ENCODE data around the gene NEUROD2.
A peak's percentile ranks its signal among the peaks of the same experiment; 100 is the strongest.
"Not testable (repeated sequence)": the region's sequence is repeated elsewhere in the genome, so short reads cannot be mapped to it uniquely, and the experiment has no call there.

Gene NEUROD2

DNA sequence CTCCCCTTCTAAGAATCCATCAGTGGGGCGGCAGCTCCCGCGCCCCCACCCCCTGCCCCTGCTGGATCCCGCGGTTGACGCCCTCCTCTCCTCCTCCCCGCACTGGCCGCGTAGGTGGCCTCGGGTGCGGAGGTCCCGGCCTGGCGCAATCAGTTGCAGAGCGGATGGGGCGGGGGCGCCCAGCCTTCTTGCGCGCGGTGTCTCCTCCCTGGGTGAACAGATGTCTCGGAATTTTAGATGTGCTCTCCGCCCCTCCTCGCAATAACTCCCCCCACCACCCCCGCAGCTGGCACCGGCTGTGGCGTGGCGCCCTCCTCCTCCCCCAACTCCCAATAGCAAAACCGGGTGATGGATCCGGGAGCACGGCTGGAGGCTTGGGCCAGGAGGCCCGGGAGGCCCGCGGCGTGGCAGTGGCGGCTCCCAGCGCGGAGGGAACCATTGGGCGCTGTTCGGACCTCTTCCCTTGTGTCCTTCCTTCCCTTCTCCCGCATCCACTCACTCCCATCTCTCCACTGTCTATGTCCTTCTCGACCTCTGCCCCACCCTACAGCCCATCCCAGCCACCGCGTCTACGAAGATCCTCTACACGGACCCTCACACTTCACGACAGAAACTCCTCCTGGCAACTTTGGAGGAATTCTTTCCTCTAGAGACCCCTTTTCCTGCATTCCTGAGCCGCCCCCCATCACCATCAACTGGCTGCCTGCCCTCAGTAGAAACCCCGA, 11.0 kb downstream of the NEUROD2 start:
- DNase-seq = no peak

DNA sequence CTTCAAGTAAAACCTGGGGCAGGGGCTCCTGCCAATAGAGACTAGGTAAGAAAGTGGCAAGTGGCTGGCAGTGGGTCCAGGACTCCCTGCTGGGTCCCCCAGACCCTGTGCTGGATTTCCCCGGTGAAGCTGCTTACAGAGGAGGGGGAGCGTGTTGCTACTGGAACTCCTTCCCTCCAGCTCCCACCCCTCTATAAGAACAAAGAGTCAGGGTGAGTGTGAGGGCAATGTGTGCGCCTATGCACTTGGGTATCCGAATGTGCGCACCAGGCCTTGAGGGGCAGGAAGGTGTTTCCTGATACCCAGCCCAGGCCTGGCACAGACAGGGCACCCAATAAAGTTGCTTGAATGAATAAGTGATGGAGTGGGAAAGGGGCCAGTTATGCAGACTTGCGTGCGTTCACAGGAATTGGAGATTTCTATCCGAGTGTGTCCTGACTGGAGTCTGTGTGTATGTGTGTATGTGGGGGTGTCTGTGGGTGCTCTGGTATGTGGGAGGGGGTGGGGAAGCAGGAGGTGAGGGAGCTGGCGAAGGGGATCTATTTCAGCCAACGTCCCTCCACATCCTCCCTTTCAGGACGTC, 11.7 kb downstream of the NEUROD2 start:
- DNase-seq = no peak
- in situ Hi-C loops (cut with HindIII; ENCODE audit: low pct_ligation_motif_present, low pct_unique_long_range_greater_than_20kb, low sequenced_read_pairs) = no loop called here

More for the DNA sequence above, 11.0 kb downstream of the NEUROD2 start:
- in situ Hi-C loops (cut with HindIII; ENCODE audit: low pct_ligation_motif_present, low pct_unique_long_range_greater_than_20kb, low sequenced_read_pairs) = no loop called here

DNA sequence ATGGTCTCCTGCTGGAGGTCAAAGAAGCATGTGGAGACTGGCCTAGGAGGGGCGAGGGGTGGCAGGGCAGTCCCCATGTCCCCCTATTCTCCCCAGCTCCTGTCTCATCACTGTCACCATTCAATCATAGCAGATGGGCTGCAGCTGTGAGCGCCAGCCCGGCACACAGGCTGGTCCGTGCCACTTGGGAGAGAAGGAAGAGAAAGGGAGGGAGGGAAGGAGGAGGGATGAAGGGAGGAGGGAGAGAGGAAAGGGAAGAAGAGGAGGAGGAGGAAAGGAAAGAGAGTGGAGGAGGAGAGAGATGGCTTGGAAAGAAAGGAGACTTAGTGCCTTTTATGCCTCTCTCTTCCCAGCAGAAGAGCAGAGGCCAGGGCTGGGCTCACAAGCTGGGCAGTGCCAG, 12.4 kb downstream of the NEUROD2 start:
- in situ Hi-C loops (cut with HindIII; ENCODE audit: low pct_ligation_motif_present, low pct_unique_long_range_greater_than_20kb, low sequenced_read_pairs) = no loop called here
- DNase-seq = no peak

DNA sequence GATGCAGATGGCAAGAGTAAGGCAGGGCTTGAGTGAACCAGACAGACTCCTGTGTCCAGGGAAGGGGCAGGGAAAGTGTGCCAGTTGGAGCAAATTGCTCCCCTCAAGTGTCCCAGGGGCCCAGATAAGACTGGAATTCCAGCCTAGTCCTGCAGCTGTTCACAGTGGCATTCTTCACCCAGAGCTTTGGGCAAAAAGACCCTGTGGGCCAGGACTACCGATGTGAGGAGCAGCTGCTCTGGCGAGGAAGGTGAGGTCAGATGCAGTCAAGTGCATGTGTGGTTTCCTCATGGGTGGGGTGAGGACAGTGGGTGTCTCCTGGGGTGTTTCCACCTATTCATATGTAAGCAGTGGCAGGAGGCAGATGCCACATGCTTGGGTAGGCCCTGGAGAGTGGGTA, 14.3 kb downstream of the NEUROD2 start:
- in situ Hi-C loops (cut with HindIII; ENCODE audit: low pct_ligation_motif_present, low pct_unique_long_range_greater_than_20kb, low sequenced_read_pairs) = no loop called here

DNA sequence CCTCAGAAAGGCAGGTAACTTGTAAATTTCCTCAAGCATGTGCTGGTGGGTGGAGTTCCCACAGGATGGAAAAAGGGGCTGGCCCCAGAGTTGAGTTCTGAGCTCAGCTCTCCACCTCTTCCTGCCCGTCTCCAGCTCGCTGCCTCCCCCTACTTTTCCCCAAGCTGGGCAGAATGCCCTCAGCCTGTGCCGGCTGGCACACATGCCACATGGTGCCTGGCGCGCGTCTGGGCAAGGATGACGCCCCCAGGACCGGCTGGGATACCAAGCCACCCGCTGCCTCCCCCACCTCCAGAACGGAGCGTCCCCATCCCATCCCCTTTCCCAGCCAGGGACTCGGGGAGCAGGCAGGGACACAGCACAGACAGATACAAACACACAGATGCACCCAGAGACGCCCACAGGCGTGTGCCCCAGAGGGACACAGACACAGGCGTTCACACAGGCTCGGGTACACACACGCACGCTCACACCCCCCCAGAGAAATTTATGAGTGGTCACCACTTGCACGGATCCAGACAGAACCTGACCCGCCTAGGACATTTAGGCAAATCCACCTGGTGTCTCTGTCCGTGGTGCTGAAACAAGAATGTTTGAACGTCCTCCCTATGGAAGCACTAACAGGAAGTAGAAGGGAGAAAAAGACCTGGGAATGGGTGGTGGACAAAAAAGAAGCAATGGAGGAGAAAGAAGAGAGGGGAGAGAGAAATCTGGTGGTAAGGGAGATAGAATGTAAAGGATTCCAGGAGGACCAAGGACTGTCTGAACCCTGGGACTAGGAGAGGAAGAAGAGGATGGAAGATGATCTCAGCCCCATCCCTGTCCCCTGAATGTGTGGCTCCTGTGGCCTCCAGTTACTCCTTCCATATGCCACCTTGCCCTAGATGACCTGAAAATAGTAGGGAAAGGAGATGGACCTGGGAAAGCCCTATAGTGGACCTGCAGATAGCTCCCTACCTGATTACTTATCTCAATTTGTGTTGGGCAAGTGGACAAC, 15.5 kb downstream of the NEUROD2 start:
- in situ Hi-C loops (cut with HindIII; ENCODE audit: low pct_ligation_motif_present, low pct_unique_long_range_greater_than_20kb, low sequenced_read_pairs) = no loop called here
- DNase-seq = peak; percentile 69

More for the DNA sequence above, 14.3 kb downstream of the NEUROD2 start:
- DNase-seq = no peak

DNA sequence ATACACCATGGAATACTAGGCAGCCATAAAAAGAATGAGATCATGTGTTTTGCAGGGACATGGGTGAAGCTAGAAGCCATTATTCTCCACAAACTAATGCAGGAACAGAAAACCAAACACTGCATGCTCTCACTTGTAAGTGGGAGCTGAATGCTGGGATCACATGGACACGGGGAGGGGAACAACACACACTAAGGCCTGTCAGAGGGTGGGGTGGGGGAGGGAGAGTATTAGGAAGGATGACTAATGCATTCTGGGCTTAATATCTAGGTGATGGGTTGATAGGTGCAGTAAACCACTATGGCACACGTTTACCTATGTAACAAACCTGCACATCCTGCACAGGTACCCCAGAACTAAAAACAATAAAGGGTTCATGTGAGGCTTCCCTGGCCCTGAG, 17.5 kb downstream of the NEUROD2 start:
- in situ Hi-C loops (cut with HindIII; ENCODE audit: low pct_ligation_motif_present, low pct_unique_long_range_greater_than_20kb, low sequenced_read_pairs) = not testable (repeated sequence)

DNA sequence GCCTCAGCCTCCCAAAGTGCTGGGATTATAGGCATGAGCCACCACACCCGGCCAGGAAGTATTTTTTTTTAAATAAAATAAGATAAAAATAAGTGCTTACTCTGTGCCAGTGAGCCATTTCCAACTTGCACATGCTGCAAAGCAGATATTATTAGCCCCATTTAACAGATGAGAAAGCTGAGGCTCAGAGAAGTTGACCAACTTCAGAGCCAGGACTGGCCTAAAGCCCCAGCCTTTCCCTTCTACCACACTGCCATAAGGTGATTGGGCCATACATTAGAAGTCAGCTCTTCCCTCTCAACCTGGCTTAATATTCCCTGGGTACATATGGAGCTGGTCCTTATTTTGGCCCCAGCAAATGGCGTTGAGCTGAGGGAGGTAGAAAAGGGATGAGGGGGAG, 25.1 kb downstream of the NEUROD2 start:
- no peak for DNase-seq
- in situ Hi-C loops (cut with HindIII; ENCODE audit: low pct_ligation_motif_present, low pct_unique_long_range_greater_than_20kb, low sequenced_read_pairs) = no loop called here

More for the DNA sequence above, 17.5 kb downstream of the NEUROD2 start:
- DNase-seq = not testable (repeated sequence)

DNA sequence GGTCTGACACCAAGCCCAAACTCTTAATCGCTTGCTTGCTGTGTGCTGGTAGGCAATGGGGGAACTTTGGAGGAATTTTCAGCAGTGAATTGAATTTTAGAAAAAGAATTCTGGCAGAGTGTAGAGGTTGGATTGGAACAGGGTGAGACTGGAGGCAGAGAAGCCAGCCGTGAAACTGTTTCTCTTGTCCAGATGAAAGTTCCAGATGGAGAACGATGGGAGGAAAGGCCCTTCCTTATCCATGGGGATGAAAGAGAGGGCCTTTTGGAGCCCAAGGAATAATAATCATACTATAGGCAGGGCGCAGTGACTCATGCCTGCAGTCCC, 26.0 kb downstream of the NEUROD2 start:
- in situ Hi-C loops (cut with HindIII; ENCODE audit: low pct_ligation_motif_present, low pct_unique_long_range_greater_than_20kb, low sequenced_read_pairs) = no loop called here
- DNase-seq = no peak

DNA sequence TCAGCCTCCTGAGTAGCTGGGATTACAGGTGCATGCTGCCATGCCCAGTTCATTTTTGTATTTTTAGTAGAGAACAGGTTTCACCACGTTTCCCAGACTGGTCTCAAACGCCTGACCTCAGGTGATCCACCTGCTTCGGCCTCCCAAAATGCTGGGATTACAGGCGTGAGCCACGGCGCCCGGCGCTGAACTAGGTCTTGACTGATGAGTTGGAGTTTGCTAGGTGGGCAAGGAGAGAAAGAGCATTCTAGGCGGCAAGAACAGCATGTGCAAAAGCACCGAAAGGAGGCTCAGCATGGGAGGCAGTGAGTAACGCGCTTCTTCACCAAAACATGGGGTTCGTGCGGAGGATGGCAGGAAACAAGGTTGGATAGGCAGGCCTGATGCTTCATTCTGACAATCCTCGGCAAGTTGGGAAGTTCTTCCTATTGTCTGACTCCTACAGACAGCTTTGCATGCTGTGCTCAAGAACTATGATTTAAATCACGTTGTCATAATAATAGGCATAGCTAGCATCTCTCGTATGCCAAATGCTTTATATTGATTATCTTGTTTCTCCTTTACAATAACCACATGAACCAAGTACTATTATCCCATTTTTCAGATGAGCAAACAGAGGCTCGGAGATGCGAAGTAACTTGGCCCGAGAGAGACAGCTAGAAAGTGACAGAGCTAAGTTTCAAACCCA, 26.5 kb downstream of the NEUROD2 start:
- in situ Hi-C loops (cut with HindIII; ENCODE audit: low pct_ligation_motif_present, low pct_unique_long_range_greater_than_20kb, low sequenced_read_pairs) = no loop called here

DNA sequence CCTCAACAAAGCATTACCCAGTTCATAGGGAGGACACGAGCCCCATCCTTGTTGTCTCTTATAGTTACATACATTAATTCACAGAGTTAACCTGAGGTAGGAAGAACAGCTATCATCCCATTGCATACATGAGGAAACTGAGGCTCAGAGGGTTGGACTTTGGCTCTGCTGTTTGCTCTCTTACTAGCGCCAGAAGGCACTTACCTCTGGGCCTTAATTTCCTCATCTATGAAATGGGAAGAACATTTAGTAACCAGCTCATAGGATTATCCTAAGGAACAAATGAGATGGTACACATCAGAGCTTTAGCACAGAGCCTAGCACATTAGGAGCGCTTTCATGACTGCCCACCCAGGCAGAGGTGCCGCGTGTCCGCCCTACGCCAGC, 27.6 kb downstream of the NEUROD2 start:
- in situ Hi-C loops (cut with HindIII; ENCODE audit: low pct_ligation_motif_present, low pct_unique_long_range_greater_than_20kb, low sequenced_read_pairs) = no loop called here
- DNase-seq = no peak

More for the DNA sequence above, 26.5 kb downstream of the NEUROD2 start:
- no peak for DNase-seq

DNA sequence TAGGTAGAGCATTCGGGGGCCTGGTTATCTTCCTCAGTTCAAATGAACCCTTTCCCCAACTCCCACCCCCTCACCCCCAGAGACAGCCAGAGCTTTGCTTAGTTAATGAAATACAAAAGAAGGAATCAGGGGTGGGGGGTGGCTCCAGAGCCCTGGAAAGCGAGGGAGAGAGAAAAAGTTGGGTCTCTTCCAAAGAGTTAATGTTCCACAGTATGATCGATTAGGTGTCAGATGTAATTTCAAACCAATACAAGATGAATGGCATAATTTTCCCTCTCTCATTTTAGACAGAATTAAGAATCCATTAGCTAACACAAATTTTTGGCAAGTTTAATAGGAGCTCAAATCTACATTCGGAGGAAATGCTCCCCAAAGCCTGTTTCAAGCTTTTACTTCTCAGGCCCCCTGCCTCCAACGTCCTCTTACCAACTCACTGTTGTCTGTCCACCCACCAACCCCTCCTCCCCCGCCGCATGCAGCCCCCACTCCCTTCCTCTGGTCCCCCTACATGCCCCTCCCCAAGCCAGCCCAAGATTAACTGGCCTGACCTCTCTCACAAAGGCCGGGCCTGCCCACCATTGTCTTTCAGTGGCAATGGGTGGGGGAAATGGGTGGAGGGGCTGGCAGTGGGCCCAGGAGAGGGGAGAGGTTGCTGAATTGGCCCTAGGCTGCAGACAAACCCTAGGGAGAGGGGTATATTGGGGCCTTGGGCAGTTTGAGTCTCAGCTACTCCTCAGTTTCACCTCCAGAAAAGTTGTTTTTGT, 28.2 kb downstream of the NEUROD2 start:
- in situ Hi-C loops (cut with HindIII; ENCODE audit: low pct_ligation_motif_present, low pct_unique_long_range_greater_than_20kb, low sequenced_read_pairs) = loop anchor here (5.0 kb wide), 1 partner anchor 42 kb away; no protein-coding TSS in a partner anchor
- DNase-seq = no peak

DNA sequence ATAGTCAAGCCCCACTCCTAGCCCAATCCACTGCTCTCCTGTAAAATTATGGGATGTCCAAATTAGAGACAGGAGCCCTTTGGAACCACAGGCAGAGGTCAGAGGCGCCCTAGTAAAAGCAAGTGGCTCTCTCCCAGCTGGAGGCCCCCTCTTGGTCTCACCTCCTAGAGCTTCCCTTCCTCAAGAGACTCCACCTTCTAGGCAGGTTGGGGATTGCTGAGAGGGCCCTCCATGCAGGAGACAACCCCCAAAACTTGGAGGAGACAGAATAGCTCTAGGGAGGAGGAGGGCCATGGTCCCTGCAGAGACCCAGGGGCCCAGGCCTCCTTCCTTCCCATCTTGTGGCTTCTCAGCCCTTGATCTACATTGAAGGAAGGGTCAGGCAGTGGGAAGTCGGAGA, 29.4 kb downstream of the NEUROD2 start:
- no peak for DNase-seq
- in situ Hi-C loops (cut with HindIII; ENCODE audit: low pct_ligation_motif_present, low pct_unique_long_range_greater_than_20kb, low sequenced_read_pairs) = loop anchor here (5.0 kb wide), 1 partner anchor 41 kb away; no protein-coding TSS in a partner anchor

DNA sequence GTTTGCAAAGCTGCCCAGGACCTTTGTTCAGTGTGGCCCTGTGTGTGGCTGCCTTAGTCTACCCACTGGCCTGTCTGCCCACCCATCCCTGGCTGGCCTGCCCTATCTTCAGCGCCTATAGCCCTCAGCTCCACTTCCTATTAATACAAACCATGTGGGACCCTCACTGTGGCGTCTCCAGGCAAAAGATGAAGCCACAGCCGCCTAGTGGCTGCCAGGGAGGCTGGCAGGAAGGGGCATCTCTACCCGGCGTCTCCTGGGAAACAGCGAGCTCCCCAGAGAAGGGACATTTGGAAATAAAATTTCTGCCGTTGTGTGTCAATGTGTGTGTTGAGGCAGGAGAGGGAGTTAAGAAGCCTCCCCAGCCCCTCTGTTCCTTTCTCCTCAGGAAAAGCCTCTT, 31.5 kb downstream of the NEUROD2 start:
- DNase-seq = peak; percentile 38

DNA sequence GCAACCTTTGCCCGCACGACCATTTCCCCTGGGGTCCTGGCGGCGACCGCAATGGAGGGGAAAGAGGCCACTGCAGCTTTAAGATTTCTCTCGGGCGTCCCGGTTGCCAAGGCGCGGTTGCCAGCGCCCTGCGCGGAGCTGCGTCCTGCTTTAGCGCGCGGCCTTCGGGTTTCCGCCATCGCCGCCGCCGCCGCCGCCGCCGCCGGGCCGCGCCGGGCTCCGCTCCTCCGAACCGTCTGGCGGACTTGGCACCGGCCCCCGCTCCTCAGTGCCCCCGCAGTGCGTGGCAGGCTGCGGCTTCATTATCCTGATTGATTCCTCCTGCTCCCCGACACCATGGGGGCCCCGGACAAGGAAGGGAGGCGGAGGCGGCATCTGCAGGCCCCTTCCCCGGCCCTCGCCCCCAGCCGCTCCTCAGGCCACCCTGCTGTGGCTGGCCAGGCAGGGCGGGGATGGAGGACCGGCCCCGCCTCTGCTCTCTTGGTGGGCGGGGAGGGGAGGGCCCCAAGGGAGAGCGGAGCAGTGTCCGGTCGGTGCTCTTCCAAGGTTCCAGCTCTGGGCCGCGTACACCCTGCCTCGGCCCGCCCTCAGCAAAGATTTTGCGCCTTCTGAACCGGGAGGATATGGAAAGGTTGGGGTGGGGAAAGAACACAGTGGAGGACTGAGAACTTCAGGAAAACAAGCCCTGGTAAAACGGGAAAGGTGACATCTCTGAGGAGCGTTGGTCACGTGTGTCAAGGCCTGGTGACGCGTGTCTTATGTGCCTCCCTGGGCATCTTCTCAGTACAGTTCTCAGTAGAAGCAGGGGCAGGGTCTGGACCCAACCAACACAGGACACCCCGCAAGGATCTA, 34.0 kb downstream of the NEUROD2 start:
- DNase-seq = peak; percentile 81
- in situ Hi-C loops (cut with HindIII; ENCODE audit: low pct_ligation_motif_present, low pct_unique_long_range_greater_than_20kb, low sequenced_read_pairs) = no loop called here

More for the DNA sequence above, 31.5 kb downstream of the NEUROD2 start:
- in situ Hi-C loops (cut with HindIII; ENCODE audit: low pct_ligation_motif_present, low pct_unique_long_range_greater_than_20kb, low sequenced_read_pairs) = loop anchor here (5.0 kb wide), 1 partner anchor 39 kb away; no protein-coding TSS in a partner anchor

DNA sequence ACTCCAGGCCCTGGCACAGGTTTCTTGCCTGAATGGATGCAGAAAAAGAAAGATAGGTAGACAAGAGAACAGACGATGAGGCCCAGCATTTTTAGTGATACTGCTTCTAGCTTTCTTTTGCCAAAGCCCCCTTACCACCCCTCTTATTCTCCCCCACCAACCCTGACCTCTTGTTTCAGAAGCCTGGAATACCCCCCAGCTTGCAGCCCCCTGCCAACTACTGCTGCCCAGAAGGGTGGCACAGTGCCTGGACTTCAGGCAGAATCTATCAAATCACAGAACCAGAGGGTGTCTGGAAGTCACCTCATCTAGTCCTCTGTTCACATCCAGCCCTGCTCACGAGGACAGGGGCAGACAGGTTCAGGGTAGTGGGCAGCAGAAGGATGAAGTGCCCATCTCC, 35.6 kb downstream of the NEUROD2 start:
- in situ Hi-C loops (cut with HindIII; ENCODE audit: low pct_ligation_motif_present, low pct_unique_long_range_greater_than_20kb, low sequenced_read_pairs) = no loop called here
- DNase-seq = no peak

DNA sequence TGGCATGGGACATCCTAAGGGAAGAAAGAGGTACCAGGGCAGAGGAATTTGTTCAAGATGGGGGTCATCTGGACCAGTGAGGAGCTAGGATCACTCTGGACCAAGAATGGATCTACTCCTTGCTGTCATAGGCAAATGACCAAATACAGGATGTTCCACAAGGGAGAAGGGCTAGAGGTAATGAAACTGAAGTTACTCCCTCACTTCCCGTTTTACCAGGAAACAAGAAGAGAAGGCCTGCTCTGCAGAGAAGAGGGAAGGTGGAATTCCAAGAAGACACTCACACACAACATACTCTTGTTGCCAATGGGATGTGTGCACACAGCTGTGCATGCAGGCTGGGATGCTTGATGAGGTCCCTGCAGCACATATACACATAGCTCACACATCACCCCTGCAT, 38.6 kb downstream of the NEUROD2 start:
- in situ Hi-C loops (cut with HindIII; ENCODE audit: low pct_ligation_motif_present, low pct_unique_long_range_greater_than_20kb, low sequenced_read_pairs) = no loop called here
- no peak for DNase-seq

DNA sequence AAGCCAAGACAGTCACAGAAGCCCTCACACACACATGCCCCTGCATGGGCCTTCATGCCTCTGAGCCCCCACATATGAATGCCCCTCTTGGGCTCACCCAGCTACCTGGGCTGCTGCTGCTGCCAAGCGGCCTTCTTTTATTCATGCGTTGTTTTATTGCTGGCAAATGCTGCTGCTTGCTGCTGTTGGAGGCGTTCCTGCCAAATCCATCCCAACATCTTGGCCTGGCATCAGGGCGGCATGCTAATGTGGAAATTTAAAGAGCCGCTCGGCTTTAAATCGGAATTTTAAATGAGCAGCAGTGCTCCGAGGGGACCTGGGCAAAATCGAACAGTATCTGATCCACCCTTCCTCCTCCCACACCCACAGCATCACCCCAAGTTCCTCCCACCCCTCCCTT, 39.0 kb downstream of the NEUROD2 start:
- in situ Hi-C loops (cut with HindIII; ENCODE audit: low pct_ligation_motif_present, low pct_unique_long_range_greater_than_20kb, low sequenced_read_pairs) = no loop called here
- DNase-seq = no peak

All from ACHN (cell line).